CD14-positive monocyte (primary cell): ENCODE measurements around the gene CLIC1. TPM values are rescaled to one million over a fixed set of nuclear protein-coding genes. Genes with fewer than 3 reads are reported as not detected.

ENCODE experiments used
- DNase-seq, 3 donors: peaks; one replicate each; pipeline ENCODE4 v3.0.0-alpha.2; 2011 to 2022
- H2AFZ ChIP-seq: 2 replicates; pipeline ENCODE4 v1.6.0; 2012; ENCODE audit warnings: mild to moderate bottlenecking, low read depth, low read length, inconsistent platforms; ENCODE audit not compliant: insufficient read depth, poor library complexity, severe bottlenecking
- H3K27ac ChIP-seq, 2 donors: 1 replicate in 1 of 2; 2 replicates in 1 of 2; pipeline ENCODE4 v1.5.1; 2012 to 2013; ENCODE audit warnings: low read length in 2 of 2, control low read depth in 1 of 2, inconsistent platforms in 1 of 2, low read depth in 1 of 2, mild to moderate bottlenecking in 1 of 2
- H3K27me3 ChIP-seq, 2 donors: one replicate each; pipeline versions ENCODE4 v1.6.0 to v1.6.1; 2011 to 2013; ENCODE audit warnings: low read length in 2 of 2; ENCODE audit not compliant: control insufficient read depth in 2 of 2, insufficient read depth in 2 of 2
- H3K36me3 ChIP-seq, 2 donors: replicated peaks in 1 of 2; 1 replicate in 1 of 2; 2 replicates in 1 of 2; pipeline versions ENCODE4 v1.5.1 to v1.6.1; 2012 to 2013; ENCODE audit warnings: low read length in 2 of 2, control low read depth in 1 of 2, inconsistent platforms in 1 of 2, mild to moderate bottlenecking in 1 of 2; ENCODE audit not compliant: insufficient read depth in 2 of 2, control insufficient read depth in 1 of 2
- H3K4me1 ChIP-seq, 2 donors: 1 replicate in 1 of 2; 2 replicates in 1 of 2; pipeline versions ENCODE4 v1.5.1 to v1.6.1; 2012 to 2013; ENCODE audit warnings: low read length in 2 of 2, control low read depth in 1 of 2, inconsistent platforms in 1 of 2, mild to moderate bottlenecking in 1 of 2, moderate library complexity in 1 of 2; ENCODE audit not compliant: insufficient read depth in 2 of 2, control insufficient read depth in 1 of 2
- H3K4me2 ChIP-seq: replicated peaks from 2 replicates; pipeline ENCODE3; 2012; ENCODE audit warnings: low read length, moderate library complexity, mild to moderate bottlenecking; ENCODE audit not compliant: poor library complexity, severe bottlenecking; ENCODE audit errors: extremely low read depth
- H3K4me3 ChIP-seq, 3 experiments: fragments of 200-600 bp in 1 of 3; sonication (generic) in 1 of 3; replicated peaks in 1 of 3; 1 replicate in 2 of 3; 2 replicates in 1 of 3; pipeline ENCODE4 v1.5.1; 2011 to 2013; ENCODE audit warnings: low read length in 3 of 3, mild to moderate bottlenecking in 3 of 3, control low read depth in 2 of 3, low read depth in 2 of 3, inconsistent platforms in 1 of 3, moderate library complexity in 1 of 3
- H3K79me2 ChIP-seq: 2 replicates; pipeline ENCODE4 v1.6.0; 2012; ENCODE audit warnings: mild to moderate bottlenecking, control low read depth, inconsistent platforms, low read length, moderate library complexity; ENCODE audit not compliant: insufficient read depth
- H3K9ac ChIP-seq: 2 replicates; pipeline ENCODE4 v1.6.0; 2017; ENCODE audit warnings: low read length, mild to moderate bottlenecking; ENCODE audit not compliant: insufficient read depth, poor library complexity, severe bottlenecking
- H3K9me3 ChIP-seq, 2 donors: replicated peaks in 1 of 2; 1 replicate in 1 of 2; 2 replicates in 1 of 2; pipeline versions ENCODE4 v1.5.1 to v1.6.1; 2012 to 2013; ENCODE audit warnings: low read length in 2 of 2, control low read depth in 1 of 2; ENCODE audit not compliant: control insufficient read depth in 1 of 2, insufficient read depth in 1 of 2
- H4K20me1 ChIP-seq: 2 replicates; pipeline ENCODE4 v1.6.0; 2012; ENCODE audit warnings: mild to moderate bottlenecking, low read length, control low read depth, moderate library complexity; ENCODE audit not compliant: insufficient read depth
- H3K27ac Mint-ChIP-seq, 7 donors: one replicate each; pipeline ENCODE4 v1.8.0; 2020; ENCODE audit warnings: mild to moderate bottlenecking in 7 of 7, mixed read lengths in 7 of 7, moderate library complexity in 6 of 7, inconsistent platforms in 2 of 7
- H3K27me3 Mint-ChIP-seq, 3 donors: one replicate each; pipeline ENCODE4 v1.8.0; 2021 to 2022; ENCODE audit warnings: low read depth in 3 of 3, mild to moderate bottlenecking in 3 of 3, mixed read lengths in 3 of 3, moderate library complexity in 3 of 3, inconsistent platforms in 1 of 3
- H3K36me3 Mint-ChIP-seq, 2 donors: one replicate each; pipeline ENCODE4 v1.8.0; 2020; ENCODE audit warnings: mixed read lengths in 2 of 2, inconsistent platforms in 1 of 2, mild to moderate bottlenecking in 1 of 2
- H3K4me1 Mint-ChIP-seq: one replicate; pipeline ENCODE4 v1.8.0; 2020; ENCODE audit warnings: mild to moderate bottlenecking, mixed read lengths
- H3K4me3 Mint-ChIP-seq, 2 donors: one replicate each; pipeline ENCODE4 v1.8.0; 2020; ENCODE audit warnings: mild to moderate bottlenecking in 2 of 2, mixed read lengths in 2 of 2, moderate library complexity in 1 of 2
- H3K9me3 Mint-ChIP-seq, 7 donors: one replicate each; pipeline ENCODE4 v1.8.0; 2020 to 2022; ENCODE audit warnings: mixed read lengths in 7 of 7, mild to moderate bottlenecking in 6 of 7, moderate library complexity in 6 of 7, inconsistent platforms in 2 of 7
- WGBS: methylation state at CpG from one replicate; pipeline ENCODE4 v1.1.5; 2013; ENCODE audit warnings: missing lambda C conversion rate; ENCODE audit not compliant: insufficient coverage; 5-methylcytosine and 5-hydroxymethylcytosine counted together
- intact Hi-C, 2 donors: fragments of 100-400 bp; cut with micrococcal nuclease; formaldehyde crosslinking; loops; one replicate each; pipeline versions ENCODE4 v1.15.0 to v1.15.1; 2023
- polyA plus RNA-seq, 3 donors: library from polyadenylated mRNA; depleted of rRNA in 1 of 3; unstranded in 2 of 3; stranded (reverse) in 1 of 3; fragments of 300-500 nt in 2 of 3; fragments of >200 nt in 1 of 3; fragmentation: Illumina TruSeq in 2 of 3; gene quantifications; 1 replicate in 2 of 3; 2 replicates in 1 of 3; pipeline ENCODE4 v1.2.3, GENCODE V29; 2012 to 2021
- TF ChIP-seq, protein P1 (sequence below): fragments of 200-600 bp; IDR thresholded peaks from one replicate; pipeline ENCODE4 v1.8.0; 2022; ENCODE audit warnings: antibody characterized with exemption, mild to moderate bottlenecking

The CLIC1 gene
- polyA plus RNA-seq, 3 donors: 676 to 1,304 (median 1,196) TPM

DNA sequence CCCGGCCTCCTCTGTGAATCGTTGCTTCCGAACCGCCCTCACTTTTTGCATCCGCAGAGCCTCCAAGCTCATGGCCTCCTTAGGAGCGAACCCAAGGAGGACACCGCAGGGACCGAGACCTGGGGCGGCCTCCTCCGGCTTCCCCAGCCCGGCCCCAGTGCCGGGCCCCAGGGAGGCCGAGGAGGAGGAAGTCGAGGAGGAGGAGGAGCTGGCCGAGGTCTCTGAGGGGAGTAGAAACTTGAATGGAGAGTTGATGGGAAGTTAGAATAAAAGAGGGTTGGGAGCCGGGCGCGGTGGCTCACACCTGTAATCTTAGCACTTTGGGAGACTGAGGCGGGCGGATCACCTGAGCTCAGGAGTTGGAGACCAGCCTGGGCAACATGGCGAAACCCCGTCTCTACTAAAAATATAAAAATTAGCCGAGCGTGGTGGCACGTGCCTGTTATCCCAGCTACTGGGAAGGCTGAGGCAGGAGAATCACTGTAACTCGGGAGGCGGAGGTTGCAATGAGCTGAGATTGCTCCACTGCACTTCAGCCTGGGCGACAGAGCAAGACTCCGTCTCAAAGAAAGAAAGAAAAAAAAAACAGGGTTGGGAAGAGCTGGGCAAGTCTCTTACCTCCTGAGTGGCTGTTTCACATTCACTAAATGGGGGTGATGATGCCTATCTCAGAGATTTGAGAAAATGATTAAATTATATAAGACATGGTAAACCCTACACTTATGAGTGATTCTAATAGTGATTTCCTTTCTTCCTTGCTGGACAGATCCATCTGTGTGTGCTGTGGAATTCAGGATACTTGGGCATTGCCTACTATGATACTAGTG lies 4.3 kb upstream of the CLIC1 start:
- H4K20me1 ChIP-seq: no peaks in the 10 kb centered on the region
- peaks cover 0 to 2% (median 1%) of the 10 kb centered on the region in 3 donors for H3K27me3 Mint-ChIP-seq
- H3K36me3 ChIP-seq: peaks cover 0 to 10% of the 10 kb centered on the region in 2 donors
- peaks cover 50% of the 10 kb centered on the region for H3K4me1 Mint-ChIP-seq
- H3K4me3 Mint-ChIP-seq: peak overlapping the region; percentile 92 to 98
- peaks cover 0 to under 1% (median 0%) of the 10 kb centered on the region in 7 donors for H3K9me3 Mint-ChIP-seq
- TF ChIP-seq, protein P1, sequence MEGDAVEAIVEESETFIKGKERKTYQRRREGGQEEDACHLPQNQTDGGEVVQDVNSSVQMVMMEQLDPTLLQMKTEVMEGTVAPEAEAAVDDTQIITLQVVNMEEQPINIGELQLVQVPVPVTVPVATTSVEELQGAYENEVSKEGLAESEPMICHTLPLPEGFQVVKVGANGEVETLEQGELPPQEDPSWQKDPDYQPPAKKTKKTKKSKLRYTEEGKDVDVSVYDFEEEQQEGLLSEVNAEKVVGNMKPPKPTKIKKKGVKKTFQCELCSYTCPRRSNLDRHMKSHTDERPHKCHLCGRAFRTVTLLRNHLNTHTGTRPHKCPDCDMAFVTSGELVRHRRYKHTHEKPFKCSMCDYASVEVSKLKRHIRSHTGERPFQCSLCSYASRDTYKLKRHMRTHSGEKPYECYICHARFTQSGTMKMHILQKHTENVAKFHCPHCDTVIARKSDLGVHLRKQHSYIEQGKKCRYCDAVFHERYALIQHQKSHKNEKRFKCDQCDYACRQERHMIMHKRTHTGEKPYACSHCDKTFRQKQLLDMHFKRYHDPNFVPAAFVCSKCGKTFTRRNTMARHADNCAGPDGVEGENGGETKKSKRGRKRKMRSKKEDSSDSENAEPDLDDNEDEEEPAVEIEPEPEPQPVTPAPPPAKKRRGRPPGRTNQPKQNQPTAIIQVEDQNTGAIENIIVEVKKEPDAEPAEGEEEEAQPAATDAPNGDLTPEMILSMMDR: no peak
- peak overlapping the region; percentile 92 to 100 (median 99) for H3K27ac Mint-ChIP-seq
- H3K79me2 ChIP-seq: peaks cover 37% of the 10 kb centered on the region
- H3K27me3 ChIP-seq: no peaks in the 10 kb centered on the region
- H2AFZ ChIP-seq: peak overlapping the region; percentile 84
- intact Hi-C loops: no loop called here
- H3K9me3 ChIP-seq: no peaks in the 10 kb centered on the region
- 8% methylated on average over 24 of the region's 29 CpGs for WGBS
- H3K4me1 ChIP-seq: peaks cover 42 to 54% of the 10 kb centered on the region in 2 donors
- peak overlapping the region; percentile 94 for H3K4me2 ChIP-seq
- H3K4me3 ChIP-seq: peak overlapping the region; percentile 58 to 90 (median 71)
- peak; percentile 44 to 61 (median 59) for DNase-seq
- H3K27ac ChIP-seq: peak overlapping the region; percentile 49 to 99
- peaks cover 5 to 22% of the 10 kb centered on the region in 2 donors for H3K36me3 Mint-ChIP-seq
- peak overlapping the region; percentile 66 for H3K9ac ChIP-seq

DNA sequence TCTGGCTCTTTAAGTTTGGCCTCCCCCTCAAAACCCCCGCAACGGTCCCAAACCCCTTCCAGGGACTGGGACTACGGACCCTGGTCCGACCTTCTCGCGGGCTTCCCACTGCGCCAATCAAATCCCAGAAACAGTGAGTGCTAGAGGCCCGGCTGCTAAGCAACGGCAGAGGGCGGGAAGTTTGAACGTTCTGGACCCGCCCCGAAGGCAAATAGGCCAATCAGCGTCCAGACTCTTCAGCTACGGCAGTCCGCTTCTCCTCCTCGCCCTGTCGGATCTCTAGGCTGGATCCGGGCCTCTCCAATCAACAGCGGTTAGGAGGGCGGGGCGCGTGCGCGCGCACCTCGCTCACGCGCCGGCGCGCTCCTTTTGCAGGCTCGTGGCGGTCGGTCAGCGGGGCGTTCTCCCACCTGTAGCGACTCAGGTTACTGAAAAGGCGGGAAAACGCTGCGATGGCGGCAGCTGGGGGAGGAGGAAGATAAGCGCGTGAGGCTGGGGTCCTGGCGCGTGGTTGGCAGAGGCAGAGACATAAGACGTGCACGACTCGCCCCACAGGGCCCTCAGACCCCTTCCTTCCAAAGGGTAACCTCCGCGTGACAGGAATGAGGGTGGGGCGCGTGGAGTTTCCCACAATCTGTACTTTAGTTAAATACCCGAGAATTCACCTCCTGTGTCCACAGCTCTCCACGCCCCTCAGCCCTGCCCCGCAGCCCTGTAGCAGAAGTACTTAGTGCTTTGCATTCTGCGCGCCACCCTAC lies 3.5 kb upstream of the CLIC1 start, which contains the start of gene MSH5:
TSS of gene MSH5 (plus strand) at position 367 of the 758 bp plus-strand sequence. CDS start 462 bp downstream, outside the sequence.
- peak within 1 kb of the TSS; percentile 66 for H3K9ac ChIP-seq
- peaks cover 0 to 10% of the 10 kb centered on the region in 2 donors for H3K36me3 ChIP-seq
- WGBS: under 1% methylated on average over 44 of the region's 58 CpGs
- Mint-ChIP-seq H3K4me3 (peak within 1 kb of the TSS; percentile 92 to 98), H3K4me1 (peaks cover 50% of the 10 kb centered on the region), H3K36me3 (peaks cover 10 to 16% of the 10 kb centered on the region in 2 donors), H3K27ac (peak within 1 kb of the TSS; percentile 95 to 100 (median 99)), H3K9me3 (peaks cover 0 to 2% (median 0%) of the 10 kb centered on the region in 7 donors), H3K27me3 (peaks cover 0 to 2% (median 2%) of the 10 kb centered on the region in 3 donors)
- no peaks in the 10 kb centered on the region for H3K27me3 ChIP-seq
- peak within 1 kb of the TSS; percentile 94 for H3K4me2 ChIP-seq
- H3K27ac ChIP-seq: peak within 1 kb of the TSS; percentile 91 to 99
- intact Hi-C loops: loop anchor here in 1 of 2 donors (2.0 to 10.0 kb wide), 4 partner anchors 29 to 195 kb away; partner anchors contain the start of genes ATP6V1G2, CSNK2B, DDX39B and LY6G5B
- peaks cover 45% of the 10 kb centered on the region for H3K79me2 ChIP-seq
- TF ChIP-seq, protein P1: no peak
- peak within 1 kb of the TSS; percentile 58 to 100 (median 71) for H3K4me3 ChIP-seq
- H3K4me1 ChIP-seq: peaks cover 42 to 54% of the 10 kb centered on the region in 2 donors
- peaks cover 1% of the 10 kb centered on the region for H4K20me1 ChIP-seq
- DNase-seq: peak; percentile 97 to 100 (median 98)
- peak within 1 kb of the TSS; percentile 84 for H2AFZ ChIP-seq
- no peaks in the 10 kb centered on the region for H3K9me3 ChIP-seq
